Nucleus accumbens (tissue), 56 donors: ENCODE data around the gene SLC23A2.
"Not testable (repeated sequence)": the region's sequence is repeated elsewhere in the genome, so short reads cannot be mapped to it uniquely, and the experiment has no call there.

Experiments used
- DNase-seq, 56 donors: peaks; one replicate each; lab custom pipeline; 2025; lab: John Stamatoyannopoulos, UW

SLC23A2 gene

DNA sequence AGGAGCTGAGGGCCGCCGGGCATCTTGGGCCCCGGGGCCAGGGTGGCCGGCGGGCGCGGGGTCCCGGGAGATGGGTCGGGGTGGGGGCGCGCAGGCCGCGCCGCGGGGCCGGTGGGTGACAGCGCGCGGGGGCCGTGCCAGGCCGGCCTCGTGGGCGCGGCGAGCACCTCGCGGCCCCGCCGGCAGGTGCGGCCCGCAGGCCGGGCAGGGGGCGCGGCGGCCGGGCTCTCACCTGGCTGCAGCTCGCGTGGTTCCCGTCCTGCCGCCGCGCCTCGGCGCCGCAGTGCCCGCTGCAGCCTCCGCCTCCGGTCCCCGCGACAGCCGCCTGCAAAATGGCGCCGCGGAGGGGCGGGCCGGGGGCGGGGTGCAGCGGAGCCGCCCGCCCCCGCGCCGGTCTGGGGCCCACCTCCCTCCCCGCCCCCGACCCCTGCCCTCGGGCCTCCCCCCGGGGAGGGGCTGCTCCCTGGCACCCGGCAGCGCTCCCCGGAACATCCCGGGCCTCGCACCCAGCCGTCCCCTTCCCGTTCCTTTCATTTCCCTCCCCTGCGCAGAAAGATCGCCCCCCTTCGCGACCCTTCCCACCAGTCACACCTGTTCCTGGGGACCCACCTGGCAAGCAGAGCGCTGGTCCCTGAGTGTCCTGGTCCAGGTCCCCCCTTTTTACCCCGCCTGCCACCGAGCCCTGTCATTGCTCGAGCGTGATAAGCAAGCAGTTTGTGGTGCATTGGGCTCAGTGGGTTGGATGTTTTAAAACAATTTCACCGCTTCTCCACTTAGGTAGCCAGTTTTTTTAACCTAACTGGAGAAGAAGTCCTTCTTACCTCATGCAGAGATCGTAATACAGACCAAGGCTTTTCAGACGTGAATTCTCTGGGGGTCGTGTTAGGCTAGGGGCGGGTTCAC lies at the start of gene SLC23A2:
TSS of gene SLC23A2 (minus strand) at position 337 of the 903 bp plus-strand sequence. CDS start 68,948 bp downstream, outside the sequence.
- DNase-seq, result peak in 44 of 56 donors; percentile 8 to 60 (median 26)

DNA sequence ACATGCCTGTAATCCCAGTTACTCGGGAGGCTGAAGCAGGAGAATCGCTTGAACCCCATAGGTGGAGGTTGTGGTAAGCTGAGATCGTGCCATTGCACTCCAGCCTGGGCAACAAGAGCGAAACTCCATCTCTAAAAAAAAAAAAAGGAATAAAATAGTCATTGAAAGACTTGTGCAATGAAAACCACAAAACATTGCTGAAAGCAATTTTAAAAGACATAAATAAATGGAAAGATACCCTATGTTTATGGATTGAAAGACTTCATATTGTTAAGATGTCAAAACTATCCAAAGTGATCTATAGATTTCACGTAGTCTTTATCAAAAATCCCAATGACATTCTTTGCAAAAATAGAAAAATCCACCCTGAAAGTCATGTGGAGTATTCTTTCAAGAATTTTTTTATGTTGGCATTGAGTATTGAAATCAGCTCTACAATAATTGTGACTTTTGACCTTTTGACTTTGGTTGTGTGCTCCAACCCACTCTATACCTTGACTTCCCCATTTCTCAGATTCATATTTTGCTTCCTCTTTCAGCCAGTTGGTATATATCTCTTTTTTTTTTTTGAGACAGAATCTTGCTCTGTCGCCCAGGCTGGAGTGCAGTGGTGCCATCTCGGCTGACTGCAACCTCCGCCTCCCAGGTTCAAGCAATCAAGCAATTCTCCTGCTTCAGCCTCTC lies 45.5 kb upstream of the SLC23A2 start:
- no peak for DNase-seq

DNA sequence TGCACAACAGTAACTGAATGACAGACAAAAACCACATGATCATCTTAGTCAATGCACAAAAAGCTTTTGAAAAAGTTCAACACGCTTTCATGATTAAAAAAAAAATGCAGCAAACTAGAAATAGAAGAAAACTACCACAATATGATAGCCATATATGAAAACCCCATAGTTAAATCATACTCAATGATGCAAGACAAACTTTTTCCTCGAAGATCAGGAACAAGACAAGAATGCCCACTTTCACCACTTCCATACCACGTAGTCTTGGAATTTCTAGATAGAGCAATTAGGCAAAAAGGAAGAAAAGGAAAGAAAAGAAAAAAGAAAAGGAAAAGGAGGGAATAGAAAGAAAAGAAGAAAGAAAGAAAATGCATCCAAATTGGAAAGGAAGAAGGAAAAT lies 44.6 kb upstream of the SLC23A2 start:
- no peak for DNase-seq

DNA sequence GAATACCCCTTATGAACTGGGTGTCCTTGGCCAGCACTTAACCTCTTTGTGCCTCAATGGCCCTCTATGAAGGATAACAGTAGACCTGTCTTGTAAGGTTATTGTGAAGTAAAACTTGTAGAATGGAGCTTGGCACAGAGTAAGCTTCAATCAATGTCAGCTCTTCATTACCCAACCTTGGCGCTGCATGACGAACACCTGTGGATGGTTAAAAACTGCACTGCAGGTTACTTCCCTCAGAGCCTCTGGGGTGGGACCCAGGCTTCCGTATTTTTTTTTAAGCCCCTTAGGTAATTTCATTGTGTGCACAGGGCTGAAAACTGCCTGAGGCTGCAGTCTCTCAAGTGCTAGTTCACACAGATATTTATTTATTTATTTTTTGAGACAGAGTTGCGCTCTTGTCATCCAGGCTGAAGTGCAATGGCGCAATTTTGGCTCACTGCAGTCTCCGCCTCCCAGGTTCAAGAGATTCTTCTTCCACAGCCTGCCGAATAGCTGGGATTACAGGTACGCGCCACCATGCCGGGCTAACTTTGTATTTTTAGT lies 42.8 kb upstream of the SLC23A2 start:
- no peak for DNase-seq

DNA sequence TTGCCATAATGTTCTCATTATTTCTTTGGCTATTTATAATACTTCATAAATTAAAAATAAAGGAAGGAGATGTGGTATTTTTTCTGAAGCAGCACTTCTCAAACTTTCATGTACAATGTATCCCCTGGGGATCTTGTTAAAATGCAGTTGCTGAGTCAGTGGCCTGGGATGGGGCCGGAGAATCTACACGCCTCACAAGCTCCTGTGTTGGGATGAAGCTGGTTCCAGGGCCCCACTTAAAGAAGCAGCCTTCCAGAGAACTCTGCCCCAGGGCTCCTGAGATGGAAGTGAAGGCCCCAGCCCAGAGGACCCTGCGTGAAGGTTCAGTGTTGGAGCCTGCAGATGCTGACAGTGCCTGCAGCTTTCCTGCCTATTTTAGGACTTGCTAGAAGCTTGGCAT lies 40.1 kb upstream of the SLC23A2 start:
- DNase-seq, result no peak

DNA sequence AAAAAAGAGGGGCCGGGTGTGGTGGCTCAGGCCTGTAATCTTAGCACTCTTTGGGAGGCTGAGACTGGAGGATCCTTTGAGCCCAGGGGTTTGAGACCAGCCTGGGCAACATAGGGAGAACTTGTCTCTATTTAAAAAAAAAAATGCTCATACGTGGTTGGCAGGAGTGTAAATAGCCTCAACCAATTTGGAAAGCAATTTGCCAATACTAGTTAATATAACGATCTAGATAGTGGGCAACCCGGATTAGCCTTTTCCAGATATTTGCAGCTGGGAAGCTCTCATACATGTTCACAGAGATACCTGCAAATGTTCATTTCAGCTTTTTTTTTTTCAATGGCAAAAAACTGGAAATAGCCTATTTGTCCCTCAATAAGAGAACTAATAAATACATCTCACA lies 39.0 kb upstream of the SLC23A2 start:
- no peak for DNase-seq

DNA sequence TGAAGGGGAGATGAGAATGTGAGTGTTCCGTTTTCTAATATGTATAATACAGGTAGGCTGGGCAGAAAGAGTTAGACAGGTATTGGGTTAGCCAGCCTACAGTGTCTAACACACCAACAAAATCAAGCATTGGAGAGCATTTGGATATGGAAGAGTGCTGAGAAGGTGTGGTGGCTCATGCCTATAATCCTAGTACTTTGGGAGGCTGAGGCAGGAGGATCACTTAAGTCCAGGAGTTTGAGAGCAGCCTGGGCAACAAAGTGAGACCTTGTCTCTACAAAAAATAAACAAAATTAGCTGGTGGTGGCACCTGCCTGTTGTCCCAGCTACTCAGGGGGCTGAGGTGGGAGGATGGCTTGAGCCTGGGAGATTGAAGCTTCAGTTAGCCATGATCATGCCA lies 38.6 kb upstream of the SLC23A2 start:
- DNase-seq, result no peak

DNA sequence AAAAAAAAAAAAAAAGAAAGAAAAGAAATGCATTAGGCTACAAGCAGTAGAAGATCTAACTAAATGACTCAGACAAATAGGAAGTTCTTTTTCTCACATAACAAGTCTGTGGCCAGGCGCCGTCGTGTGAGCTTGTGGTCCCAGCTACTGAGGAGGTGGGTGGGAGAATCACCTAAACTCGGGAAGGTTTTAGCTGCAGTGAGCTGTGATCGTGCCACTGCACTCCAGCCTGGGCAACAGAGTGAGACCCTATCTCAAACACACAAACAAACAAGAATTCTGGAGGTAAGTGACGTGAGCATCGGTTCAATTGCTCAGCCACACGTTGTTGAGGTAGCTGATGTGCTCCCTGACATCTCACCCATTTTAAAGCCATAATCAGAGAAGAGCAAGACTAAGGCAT lies 37.9 kb upstream of the SLC23A2 start:
- no peak for DNase-seq

DNA sequence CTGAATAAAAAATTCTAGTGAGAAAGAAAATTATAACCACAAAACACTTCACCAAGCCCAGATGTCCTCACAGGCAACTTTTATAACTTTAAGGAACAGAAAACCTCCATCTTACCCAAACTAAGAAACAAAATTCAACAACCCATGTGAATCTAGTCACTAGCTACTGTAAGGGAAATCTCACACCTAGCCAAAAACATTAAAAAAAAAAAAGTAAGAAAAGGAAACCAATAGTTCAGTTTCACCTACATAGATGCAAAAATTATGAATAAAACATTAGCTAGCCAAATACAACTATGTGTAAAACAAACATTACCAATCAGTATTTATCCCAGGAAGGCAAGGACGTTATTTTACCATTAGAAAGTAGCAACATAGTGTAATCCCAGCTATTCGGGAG lies 35.5 kb upstream of the SLC23A2 start:
- DNase-seq, result no peak

DNA sequence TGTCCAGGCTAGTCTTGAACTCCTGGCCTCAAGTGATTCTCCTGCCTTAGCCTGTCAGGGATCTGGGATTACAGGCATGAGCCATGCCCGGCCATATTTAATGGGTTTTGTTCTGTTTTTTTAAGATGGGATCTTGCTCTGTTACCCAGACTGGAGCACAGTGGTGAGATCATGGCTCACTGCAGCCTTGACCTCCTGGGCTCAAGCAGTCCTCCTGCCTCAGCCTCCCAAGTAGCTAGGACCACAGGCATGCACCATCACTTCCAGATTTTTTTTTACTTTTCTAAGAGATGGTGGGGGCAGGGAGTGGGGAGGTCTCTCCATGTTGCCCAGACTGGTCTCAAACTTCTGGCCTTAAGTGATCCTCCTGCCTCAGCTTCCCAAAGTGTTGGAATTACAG lies 34.2 kb upstream of the SLC23A2 start:
- not testable (repeated sequence) for DNase-seq

DNA sequence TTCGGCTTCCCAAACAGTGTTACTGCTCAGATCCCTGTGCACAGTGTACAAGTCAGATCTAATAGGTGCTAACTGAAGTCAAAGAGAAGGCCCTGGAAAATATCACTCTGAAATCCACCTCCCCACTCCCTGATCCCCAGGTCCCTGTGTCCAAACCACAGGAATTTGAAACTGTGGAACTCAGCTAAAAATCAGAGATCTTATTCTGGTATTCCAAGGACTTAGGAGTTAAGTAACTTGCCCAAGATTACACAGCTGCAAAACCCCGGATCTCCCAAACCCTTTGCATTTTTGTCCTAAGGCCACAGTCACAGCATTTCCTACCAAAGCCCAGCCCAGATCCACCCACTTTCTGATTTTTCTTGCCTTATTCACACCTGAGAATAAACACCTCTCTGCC lies 32.3 kb upstream of the SLC23A2 start:
- no peak for DNase-seq

DNA sequence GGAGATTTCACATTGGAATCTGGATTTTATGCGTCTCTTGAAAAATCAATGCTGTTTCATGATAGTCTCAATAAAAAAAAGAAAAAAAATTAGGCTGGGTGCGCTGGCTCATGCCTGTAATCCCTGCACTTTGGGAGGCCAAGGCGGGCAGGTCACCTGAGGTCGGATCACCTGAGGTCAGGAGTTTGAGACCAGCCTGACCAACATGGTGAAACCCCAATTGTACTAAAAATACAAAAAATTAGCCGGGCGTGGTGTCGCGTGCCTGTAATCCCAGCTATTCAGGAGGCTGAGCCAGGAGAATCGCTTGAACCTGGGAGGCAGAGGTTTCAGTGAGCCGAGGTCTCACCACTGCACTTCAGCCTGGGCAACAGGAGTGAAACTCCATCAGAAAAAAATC lies 30.4 kb upstream of the SLC23A2 start:
- not testable (repeated sequence) for DNase-seq

DNA sequence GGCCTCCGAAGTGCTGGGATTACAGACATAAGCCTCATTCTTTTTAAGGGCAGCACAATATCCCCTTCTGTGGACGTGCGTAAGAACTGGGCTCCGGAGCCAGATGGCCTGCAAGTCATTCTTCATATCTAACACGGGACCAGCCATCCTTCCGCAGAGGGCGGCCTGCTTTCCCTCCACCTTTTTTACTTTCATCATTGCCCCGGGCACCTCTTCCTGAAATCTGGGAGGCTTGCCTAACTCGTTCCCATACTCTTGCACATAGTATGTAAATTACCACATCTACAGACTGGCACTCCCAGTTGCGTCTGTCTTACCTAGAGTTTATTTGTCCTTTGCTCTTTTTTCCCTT lies 29.9 kb upstream of the SLC23A2 start:
- DNase-seq, result no peak

DNA sequence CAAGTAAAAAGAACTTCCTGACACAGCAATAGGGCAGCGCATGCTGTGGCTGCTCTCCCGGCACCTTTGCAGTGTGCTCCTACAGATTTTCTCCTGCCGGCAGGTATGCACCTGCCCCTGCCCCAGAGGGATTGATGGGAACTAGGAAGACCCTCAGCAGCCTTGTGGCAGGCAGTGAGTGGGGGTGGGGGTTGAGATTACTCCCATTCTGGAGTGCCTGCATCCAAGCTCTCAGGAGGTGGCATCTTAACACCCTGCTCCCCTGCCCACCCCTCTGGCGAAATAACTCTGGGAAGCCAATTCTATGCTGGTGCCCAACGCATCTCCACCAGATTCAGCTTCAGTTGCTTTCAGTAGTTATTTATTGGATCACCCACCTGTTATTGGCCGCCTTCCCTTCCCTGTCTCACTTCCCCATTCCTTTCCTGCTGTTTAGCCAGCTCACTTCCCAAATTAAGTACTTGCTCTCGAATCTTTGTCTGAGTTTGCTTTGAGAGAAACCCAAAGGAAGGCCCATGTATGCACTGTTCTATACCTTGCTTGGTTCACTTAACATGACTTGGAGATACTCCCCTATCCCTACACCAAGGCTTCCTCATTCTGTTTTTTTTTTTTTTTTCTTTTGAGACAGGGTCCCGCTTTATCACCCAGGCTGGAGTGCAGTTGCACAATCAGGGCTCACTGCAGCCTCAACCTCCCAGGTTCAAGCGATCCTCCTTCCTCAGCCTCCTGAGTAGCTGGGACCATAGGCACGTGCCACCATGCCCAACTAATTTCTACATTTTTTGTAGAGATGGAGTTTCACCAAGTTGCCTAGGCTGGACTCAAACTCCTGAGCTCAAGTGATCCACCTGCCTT lies 29.3 kb upstream of the SLC23A2 start:
- peak in 1 of 56 donors; percentile 3 for DNase-seq

DNA sequence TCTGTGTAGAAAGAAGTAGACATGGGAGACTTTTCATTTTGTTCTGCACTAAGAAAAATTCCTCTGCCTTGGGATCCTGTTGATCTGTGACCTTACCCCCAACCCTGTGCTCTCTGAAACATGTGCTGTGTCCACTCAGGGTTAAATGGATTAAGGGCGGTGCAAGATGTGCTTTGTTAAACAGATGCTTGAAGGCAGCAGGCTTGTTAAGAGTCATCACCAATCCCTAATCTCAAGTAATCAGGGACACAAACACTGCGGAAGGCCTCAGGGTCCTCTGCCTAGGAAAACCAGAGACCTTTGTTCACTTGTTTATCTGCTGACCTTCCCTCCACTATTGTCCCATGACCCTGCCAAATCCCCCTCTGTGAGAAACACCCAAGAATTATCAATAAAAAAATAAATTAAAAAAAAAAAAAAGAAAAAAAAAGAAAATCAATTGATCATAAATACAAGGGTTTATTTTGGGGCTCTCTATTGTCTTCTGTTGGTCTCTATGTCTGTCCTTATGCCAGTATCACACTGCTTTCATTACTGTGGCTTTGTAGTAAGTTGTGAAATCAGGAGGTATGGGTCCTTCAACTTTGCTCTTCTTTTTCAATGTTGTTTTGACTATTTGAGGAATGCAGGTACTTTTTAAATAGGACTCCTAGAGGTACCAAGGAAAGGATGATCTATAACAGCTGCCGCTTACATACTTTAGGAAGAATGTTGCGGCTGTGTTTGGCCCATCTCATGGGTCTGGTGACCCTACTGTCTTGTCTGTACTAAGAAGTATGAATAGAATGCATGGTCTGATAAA lies 27.1 kb upstream of the SLC23A2 start:
- not testable (repeated sequence) for DNase-seq

DNA sequence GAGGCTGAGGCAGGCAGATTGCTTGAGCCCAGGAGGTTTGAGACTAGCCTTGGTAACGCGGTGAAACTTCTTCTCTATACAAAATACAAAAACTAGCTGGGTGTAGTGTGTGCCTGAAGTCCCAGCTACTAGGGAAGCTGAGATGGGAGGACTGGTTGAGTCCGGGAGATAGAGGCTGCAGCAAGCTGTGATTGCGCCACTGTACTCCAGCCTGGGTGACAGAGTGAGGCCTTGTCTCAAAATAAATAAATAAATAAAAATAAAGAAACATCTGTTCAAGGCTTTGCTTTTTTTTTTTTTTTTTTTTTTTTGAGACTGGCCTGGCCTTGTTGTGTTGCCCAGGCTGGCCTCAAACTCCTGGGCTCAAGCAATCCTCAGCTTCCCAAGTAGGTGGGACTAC lies 23.7 kb upstream of the SLC23A2 start:
- DNase-seq, result no peak

DNA sequence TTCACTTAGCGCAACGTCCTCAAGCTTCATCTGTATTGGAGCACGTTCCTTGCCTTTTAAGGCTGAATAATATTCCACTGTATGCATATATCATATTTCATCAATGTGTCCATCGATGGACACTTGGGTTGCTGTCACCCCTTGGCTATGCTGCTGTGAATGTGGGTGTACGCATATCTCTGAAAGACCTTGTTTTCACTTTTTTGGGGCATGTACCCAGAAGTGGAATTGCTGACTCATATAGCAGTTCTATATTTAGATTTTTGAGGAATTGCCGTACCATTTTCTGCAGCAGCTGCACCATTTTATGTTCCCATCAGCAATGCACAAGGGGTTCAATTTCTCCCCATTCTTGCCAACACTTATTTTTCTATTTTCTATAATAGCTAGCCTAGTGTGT lies 22.8 kb upstream of the SLC23A2 start:
- no peak for DNase-seq

DNA sequence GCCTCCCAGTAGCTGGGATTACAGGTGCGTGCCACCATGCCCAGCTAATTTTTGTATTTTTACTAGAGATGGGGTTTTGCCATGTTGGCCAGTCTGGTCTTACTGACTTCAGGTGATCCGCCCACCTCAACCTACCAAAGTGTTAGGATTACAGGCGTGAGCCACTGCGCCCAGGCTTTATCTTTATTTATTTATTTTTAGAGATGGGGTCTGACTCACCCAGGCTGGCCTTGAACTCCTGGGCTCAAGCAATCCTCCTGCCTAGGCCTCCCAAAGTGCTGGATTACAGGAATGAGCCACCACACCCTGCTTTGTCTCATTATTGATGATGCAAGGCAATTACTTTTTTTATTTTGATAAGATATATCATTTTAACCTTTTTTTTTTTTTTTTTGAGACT lies 21.9 kb upstream of the SLC23A2 start:
- DNase-seq, result not testable (repeated sequence)

DNA sequence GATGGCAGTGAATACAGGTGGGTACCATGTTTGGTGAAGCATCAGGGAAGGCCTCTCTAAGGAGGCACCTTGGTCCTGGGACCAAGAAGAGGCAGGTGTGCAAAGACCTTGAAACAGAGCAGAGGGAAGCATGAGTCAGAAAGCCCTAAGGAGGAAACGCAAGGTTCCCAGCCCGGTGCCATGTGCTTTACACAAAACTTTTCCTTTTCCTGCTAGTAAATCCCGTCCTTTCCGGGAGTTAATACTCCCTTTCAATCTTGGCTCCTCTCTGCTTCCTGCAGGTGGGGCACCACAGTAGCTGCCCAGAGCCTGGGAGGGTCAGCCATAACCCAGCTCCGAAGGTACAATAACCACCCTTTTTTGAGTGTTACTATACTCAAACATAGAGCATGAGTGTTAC lies 19.4 kb upstream of the SLC23A2 start:
- no peak for DNase-seq
